HG03039 (cell line): ENCODE measurements around the gene TMEM63B.

Source experiments
- ATAC-seq: cut with Tn5 transposase; IDR thresholded peaks from one replicate; pipeline ENCODE4 v1.9.1; 2021; ENCODE audit warnings: mild to moderate bottlenecking, moderate library complexity; ENCODE audit not compliant: unreplicated experiment

TMEM63B gene

DNA sequence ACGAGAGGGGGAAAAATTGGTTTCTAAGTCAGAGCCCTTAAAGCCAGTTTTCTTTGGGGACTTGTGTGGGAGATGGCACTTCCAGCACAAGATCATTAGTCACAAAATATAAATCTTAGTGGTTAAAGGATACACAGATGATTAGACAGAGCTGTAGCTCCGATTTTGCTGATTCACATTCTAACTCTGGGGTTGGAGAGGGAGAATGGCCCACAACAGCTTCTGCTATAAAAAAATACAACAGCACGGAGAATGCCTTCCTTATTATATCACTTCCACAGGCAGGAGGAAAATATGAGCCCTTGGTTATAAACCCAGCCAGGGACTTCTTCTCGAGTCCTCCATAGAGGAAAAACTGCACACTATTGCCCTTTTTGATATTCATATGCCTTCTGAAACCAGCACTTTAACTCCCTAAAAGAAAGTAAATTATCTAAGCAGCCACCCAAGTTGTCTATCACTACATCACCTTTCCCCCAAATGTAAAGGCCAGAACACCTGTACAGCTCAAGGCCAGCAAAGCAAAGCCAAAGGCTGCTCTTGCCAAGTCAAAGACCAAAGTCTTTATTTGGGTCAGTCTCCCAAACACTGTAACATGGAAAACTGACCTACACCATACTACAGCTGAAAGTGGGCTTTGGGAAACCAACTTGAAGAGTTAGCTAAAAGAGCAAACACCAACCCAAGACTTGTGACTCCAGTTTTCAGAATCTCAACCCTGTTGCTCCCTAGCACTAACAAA, 10.5 kb upstream of the TMEM63B start:
- no peak for ATAC-seq

DNA sequence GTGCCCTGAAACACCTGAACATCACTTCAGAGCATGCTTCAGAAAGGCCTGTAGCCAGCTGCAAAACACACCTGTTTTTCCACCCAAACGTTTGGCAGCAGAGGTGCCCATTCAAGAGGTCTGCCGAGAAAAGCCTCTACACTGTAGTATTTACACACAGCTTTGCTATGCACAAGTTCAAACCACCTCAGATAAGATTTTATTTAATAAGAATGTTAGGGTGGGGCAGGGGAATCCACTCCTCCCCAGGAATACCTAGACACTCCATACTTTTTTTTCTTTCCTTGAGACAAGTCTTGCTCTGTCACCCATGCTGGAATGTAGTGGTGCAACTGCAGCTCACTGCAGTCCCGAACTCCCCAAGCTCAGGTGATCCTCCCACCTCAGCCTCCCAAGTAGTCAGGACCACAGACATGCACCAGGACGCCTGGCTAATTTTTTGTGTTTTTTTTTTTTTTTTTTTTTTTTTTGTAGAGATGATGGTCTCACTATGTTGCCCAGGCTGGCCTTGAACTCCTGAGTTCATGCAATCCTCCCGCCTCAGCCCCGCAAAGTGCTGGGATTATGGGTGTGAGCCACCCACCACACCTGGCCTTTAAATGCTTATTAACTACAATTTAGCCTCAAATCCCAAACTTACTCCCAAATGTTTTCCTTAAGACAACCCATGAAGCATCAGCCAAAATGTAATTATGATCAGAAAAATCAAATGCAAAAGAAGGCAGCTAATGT, 9.8 kb upstream of the TMEM63B start:
- no peak for ATAC-seq

DNA sequence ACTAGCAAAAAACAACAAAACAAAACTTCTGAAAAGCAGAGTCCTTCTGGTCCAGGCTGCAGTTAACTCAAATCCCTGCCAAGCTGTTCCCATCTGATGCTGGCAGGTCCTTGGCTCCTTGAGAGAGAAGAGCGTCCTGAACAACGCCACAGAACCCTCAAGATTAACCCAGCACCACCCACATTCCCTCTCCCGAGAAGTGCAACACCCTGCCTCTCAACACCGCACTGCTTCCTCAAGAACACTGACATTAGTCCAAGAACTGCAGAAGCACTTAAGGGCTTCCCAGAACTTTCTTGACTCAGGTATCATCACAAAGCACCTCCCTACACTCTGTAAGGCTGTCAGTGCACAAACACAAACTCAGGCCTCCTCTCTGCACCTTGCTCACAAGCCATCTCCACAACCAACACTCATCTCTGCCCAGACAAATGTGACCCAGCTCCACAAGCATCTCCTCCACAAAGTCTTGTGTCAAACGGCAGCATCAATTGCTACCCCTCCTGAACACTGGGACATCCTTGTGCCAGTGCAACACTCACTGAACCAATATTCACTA, 7.6 kb upstream of the TMEM63B start:
- no peak for ATAC-seq

DNA sequence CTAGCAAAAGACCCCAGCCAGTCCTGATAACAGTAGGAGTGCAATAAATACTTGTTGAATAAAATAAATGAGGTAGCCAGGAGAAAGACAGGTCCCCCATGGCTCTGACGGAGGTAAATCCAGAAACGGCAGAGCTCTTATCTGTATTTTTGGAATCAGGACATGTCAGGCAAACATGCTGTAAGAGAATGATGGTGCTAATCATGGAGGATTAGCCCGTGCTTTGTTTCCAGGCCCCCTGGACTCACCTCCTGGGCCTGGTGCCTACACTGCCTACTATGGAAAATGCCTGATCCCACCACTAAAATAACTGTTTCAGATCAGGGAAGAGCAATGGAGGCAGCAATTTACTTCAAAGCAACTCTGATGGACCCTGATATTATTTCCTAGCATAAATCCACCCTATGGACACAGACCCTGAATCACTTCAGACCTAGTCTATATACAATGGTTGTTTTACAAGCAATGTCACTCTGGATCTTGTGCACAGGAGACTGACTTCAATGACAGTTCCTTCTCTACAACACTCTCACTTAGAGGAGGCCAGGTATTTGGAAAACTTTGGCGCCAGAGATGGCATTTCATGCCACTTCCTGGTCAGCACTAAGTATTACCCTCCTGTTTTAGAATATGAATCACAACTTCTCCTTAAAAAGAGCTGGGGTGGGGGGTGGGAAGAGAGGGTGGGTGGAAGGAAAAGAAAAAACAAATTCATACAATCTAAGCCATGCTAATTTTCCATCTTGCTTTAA, 6.5 kb upstream of the TMEM63B start:
- ATAC-seq: no peak

DNA sequence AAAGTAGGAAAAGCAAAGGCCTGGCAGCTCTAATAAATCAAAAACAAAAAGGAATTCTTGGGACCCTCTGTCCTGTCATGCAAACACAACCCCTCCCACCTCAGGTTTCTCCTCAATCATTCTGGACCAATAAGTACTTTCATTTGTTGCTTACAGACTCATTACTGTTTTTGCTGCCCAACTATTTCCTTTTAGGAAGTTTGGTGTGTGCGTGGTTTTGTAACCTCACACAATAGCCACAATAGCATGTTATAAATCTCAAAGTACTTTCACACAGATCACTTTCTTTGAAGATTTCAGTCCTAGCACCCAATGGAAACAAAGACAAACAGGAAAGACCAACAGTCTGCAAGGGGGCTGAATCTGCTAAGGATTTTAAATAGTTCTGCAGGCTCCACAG, 4.6 kb upstream of the TMEM63B start:
- no peak for ATAC-seq

DNA sequence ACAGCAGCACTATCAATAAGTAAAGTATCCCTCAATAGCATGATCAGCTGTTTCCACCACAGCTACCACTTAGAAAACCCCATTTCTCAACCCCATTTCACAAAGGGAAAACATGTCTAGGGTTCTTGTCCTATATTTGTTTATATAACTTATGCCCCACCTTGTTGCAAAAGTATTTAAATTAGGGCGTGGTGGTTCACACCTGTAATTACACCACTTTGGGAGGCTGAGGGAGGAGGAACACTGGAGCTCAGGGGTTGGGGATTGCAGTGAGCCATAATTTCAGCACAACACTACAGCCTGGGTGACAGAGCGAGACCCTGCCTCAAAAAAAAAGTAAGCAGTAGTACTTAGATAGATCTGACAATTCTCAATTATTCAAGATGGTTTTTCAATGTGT, 3.8 kb upstream of the TMEM63B start:
- no peak for ATAC-seq

DNA sequence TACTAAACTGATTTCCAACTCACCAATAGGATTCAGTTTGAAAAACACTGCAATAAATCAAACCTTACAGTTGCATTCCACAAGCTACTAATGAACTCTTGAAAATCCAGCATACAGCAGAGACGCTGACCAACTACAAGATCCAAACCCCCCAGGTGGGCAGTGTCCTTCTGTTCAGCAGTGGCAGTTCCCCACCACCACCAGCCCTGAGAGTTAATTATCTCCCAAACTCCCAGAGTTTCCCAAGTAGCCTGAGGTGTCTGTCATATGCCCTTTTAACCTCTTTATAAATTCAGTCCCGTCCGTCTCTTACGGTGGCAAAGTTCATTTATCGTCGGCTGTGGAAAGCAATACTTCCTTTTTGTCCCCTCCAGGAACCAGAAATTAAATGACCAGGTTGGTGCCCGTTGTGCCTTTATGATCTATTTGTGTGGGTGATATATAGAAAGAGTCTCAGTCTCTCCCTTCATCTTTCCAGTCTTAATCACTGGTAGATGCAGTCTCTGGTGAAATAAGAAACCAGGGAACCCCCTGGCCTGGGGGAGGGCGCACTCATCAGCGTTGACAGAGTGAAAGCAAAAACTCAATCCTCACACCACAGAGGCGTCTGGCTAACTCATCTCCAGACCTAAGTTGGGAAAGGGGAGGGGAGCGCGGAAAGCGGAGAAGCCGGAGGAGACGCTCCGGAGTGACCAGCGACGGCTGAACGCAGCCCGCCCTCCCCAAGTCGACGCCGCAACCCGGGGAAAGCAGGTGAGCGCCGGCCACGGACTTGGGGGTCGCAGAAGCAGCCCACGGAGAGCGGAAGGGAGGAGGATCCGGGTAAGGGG, 819 bp upstream of the TMEM63B start:
- ATAC-seq: peak; percentile 44

DNA sequence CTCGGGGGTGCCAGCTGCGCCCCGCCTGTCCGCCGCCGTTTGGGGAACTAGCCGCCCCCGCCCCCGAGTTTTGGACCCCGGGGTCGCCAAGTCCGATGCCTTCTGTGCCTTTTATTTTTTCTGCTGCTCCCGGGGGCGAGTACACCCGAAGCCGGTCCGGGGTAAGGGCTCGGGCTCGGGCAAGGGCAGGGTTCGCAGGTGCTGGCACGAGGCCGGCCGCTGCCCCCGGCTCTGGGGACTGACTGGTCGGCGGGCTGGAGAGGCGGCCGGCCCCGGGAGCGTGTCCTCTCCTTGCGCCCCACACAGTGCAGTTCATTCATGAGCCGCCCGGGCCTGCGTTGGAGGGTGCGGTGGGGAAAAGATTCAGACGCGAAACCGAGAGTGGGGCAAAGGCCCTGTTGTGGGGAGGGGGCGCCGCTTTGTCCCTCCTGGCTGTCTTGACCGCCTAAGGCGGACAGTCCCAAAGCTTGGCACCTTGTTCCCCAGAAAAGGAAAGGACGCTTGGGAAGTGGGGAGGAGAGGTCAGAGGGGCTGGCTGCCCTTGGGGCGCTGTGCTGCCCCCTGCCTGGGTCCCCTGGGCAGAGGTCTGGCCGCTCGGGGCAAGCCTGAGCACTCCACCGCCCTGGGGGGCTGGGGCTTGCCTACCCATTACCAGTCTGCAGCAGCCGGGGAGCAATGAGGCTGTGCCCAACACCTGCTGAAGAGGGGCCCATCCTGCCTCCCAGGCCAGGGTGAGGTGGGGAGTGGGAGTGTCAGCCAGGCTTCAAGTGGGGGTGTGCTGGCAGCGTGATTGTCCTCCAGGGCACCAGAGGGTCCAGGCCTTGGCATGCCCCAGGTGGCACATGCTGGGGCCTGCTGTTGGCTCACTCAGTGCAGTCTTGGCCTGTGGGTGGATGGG, 915 bp downstream of the TMEM63B start:
- no peak for ATAC-seq

DNA sequence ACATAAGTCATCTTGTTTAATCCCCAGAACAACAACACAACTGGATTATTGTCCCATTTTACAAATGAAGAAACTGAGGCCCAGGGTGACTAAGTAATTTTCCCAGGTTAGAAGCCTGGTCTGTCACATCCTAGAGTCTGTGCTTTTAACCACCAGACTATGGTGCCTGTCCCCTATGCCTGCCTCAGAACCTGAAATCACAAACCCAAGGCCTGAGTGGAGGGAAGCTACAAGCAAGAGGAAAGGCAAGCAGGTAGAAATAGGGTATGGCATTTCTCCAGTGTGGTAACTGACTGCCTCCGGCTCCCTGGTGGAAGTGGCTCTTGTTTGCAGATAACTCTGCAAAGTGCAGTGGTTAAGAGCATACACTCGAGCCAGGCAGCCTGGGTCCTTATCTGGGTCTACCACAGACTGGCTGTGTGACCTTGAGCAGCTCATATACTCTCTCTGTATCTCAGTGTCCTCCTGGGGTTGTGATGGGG, 2.5 kb downstream of the TMEM63B start:
- ATAC-seq: no peak

DNA sequence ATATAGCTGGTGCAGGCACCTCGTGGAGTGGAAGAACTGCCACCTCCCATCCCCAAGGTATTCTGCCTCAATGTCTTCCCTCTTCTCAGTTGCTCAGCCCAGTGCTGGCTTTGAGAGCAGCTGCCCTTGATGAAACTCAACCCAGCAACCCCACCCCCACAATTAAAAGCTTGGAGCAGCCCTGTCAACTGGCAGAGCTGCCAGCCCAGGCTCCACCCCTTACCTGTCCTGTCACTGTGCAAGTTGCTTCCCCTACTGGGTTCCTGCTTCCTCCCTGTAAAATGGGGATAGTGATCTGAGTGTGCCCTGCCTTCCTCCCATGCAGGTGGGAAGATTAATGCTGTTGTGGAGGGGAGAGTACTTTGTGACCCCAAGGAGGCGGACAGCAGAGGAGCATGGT, 4.5 kb downstream of the TMEM63B start:
- ATAC-seq: no peak

DNA sequence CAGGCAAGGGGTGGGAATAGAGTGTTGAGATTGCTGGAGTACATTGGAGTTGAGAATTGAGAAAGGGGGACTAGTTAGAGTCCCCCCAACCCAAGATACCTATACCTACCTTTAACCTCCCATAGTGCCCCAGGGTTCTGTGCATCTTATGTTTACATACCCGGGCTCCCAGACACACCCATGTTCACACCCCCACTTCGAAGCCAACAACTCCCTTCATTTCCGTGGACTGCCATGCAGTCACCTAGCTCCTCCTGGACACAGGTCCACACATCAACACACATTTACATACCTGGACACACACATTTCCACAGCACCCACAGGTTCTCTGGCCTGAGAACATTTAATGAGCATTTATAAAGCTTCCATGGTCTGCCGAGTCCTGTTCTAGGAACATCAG, 5.1 kb downstream of the TMEM63B start:
- no peak for ATAC-seq

DNA sequence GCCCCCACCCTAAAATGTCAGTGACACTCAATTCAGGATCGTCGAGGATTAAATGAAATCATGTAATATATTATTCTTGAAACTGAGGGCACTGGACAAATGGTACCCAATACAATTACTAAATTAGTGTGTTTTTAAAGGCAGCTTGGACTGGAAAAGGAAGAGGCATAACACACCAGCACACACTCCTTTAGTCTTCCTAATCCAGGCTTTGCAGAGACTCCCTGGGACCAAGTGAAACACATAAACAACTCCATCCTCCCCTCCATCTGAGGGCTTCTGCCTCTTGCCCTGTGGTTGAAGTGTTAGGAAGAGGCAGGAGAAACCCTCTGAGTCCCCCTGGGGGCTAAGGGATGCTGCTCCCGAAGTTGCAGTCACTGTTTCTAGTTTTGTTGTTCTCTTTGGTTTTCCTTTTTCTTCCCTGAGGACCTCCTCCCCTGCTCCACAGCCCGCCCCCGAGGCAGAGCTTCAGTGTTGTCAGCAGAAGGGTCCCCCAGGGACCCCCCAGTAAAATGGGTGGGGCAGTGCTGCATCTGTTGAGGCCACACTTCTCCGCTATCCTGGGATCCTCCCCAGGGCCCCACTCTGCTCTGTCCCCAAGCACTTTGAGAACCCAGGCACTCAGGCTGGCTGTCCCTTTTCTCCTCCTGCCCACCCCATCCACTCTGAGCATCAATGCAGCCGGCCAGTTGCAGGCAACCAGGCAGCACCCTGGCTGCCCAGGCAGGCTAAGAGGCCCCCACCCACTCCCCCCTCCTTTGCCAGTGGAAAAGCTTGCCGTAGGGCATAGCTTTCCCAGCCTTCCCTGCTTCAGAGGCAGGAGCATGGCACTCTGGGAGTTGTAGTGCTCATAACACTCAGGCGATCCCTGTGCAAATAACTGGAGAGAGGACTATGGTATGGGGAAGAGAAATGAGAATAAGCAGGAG, 5.9 kb downstream of the TMEM63B start:
- ATAC-seq: no peak

DNA sequence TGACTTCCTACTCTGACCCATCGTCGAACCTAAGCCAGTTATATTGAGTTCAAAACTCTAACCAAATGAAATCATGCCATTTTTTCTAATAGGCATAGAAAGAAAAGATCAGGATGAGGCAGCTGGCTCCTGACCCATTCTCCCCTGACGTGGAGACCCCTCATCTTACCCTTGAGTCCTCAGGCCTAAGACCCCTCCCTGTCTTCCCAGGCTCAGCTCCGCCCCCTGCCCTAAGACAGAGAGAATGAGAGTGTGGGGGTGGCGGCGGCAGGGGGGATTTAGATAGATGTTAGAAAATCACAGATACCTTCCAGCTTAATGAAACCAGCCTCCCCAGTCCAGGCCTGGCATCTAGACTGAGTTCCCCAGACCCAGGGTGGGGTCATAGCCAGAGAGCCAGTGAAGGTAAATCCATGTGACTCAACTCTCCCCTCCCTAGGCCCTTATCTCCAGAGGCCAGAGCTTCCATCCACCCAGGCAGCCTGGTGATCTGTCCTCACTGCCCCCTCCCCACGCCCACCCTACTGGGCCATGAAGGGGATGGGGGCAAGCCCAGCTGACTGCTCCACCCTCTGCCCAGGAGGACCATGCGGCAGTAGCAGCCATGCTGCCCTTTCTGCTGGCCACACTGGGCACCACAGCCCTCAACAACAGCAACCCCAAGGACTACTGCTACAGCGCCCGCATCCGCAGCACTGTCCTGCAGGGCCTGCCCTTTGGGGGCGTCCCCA, 6.8 kb downstream of the TMEM63B start:
- no peak for ATAC-seq

DNA sequence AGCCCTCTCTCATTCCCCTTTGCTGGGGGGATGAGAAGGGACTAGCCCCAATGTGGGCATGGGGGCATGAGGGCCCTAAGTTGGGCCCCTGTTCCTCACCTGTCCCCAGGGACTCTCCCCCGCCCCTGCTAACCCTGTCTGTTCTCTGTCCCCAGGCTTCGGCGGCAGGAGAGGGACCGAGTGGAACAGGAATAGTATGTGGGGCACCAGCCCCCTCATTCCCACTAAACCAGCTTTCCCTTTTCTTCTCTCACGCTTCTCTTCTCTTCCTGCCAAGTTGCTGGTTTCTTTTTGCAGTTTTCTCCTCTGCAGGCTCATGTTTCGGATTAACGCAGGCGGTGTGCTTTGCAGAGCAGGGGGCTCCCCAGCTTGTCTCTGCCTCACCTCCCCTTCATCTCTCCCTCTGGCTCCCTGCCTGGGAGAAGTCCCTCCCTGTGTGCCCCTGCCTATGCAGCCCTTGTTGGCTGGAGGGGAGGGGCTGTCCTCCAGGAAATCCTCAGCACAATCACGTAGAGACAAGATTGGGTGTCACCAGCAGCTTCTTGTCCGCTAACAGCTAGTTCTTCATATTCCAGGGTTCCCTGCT, 7.9 kb downstream of the TMEM63B start:
- ATAC-seq: no peak

DNA sequence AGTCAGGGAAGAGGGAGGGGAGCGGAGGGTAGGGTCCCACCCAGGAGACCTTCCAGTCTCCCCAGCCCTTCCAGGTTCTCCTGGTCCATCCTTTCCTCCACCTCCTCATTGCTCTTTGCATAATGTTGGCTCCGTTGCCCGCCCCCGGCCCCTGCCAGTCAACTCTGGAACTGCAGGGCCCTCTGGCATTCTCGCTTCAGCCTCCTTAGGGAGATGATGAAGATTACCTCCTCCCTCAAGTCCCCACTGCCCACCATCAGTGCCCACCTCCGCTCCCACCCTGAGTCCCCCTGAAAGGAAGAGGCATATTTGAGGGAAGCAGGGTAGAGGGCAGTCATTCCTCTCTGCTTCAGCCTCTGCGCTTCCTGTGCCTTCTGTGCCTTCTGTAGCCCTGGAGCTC, 8.5 kb downstream of the TMEM63B start:
- no peak for ATAC-seq

DNA sequence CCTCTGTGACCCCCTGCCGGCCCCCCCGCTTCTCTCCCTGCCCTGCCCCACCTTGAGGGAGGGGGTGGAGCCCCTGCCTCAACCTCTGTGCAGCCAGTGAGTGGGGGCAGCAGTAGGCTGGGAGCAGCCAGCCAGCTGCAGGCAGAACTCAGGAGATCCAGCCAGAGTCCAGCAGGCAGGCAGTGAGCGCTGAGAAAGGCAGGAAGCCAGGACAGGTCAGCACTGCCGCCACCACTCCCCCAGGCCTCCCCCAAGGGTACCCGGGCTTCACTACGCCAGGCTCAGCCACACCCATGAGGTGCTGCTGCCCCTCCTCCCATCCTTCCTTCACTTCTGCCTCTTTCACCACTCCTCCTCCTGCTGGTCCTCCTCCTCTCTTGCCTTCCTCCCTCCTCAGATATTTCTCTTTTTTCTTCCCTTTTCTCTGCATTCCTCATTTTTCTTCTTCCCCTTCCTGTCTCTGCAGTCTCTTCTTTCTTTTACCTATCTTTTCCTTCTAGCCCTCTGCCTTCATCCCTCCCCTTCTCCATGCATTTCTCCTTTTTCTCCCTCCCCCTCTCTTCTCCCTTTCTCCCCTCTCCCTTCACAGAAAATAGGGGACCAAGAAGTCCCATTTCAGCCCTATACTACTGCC, 11.5 kb downstream of the TMEM63B start:
- ATAC-seq: no peak

DNA sequence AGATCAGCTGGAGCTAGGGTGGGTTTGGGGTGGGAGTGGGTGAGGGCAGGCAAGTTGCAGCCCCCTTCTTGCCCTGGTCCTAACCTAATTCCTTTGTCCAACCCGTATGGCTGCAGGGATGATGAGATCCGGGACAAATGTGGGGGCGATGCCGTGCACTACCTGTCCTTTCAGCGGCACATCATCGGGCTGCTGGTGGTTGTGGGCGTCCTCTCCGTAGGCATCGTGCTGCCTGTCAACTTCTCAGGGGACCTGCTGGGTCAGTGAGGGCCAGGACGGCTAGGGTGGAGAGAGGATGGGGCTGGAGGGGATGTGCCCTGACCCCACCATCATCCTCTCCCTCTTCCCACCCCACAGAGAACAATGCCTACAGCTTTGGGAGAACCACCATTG, 12.0 kb downstream of the TMEM63B start:
- no peak for ATAC-seq
